ENCODE data around the gene CCR7.

DNA sequence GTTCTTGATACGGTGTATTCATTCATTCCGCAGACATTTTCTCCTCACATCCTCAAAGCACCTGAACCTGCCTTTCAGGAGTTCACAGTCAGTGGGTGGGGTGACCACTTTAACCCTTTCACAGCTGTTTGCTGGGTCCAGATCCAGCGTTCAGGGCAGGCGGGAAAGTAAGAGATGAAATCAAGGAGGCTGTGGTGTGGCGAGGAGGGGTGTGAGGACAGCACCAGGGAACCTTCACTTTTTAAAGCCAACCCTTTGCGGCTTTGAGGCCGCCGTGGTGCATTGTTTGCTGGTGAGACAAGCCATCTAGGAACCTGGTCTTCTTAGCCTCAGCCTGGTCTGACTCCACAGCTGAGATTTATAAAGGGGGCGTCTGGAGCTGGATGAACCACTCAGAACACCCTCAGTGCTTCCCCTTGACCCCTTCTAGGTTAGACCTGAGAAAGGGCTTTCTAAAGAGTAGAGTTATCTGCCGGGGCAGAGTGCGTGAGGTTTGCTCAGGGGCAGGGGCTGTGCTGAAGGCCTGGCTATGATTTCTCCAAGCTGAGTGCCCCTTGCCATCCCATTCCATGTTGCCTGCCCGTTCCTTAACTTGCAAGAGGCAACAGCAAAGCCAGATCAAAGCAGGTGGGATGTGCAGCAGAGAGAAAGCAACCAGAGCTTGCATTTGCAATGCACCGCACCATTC is 933 bp downstream of the CCR7 start:
- TF ChIP-seq, protein P1, sequence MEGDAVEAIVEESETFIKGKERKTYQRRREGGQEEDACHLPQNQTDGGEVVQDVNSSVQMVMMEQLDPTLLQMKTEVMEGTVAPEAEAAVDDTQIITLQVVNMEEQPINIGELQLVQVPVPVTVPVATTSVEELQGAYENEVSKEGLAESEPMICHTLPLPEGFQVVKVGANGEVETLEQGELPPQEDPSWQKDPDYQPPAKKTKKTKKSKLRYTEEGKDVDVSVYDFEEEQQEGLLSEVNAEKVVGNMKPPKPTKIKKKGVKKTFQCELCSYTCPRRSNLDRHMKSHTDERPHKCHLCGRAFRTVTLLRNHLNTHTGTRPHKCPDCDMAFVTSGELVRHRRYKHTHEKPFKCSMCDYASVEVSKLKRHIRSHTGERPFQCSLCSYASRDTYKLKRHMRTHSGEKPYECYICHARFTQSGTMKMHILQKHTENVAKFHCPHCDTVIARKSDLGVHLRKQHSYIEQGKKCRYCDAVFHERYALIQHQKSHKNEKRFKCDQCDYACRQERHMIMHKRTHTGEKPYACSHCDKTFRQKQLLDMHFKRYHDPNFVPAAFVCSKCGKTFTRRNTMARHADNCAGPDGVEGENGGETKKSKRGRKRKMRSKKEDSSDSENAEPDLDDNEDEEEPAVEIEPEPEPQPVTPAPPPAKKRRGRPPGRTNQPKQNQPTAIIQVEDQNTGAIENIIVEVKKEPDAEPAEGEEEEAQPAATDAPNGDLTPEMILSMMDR (IDR thresholded peaks at IDR 0.05; ENCODE audit: low read length): no peak
- no peak for TF ChIP-seq EZH2phosphoT487 (IDR thresholded peaks at IDR 0.05; ENCODE audit: low read length)
